Umbilical cord (tissue), 2 donors: ENCODE results near the gene ARL17A. TPM values are rescaled to one million over a fixed set of nuclear protein-coding genes. Genes with fewer than 3 reads are reported as not detected.
"Not testable (repeated sequence)": the region's sequence is repeated elsewhere in the genome, so short reads cannot be mapped to it uniquely, and the experiment has no call there.

Experiments used
- DNase-seq: peaks from one replicate; pipeline ENCODE4 v3.0.0-alpha.2; 2015; ENCODE audit warnings: low spot score
- total RNA-seq: library from RNA; depleted of rRNA; stranded (reverse); fragments of >200 nt; gene quantifications from one replicate; pipeline ENCODE4 v1.2.3, GENCODE V29; 2014; ENCODE audit warnings: low replicate concordance; ENCODE audit not compliant: insufficient read depth

The ARL17A gene
- total RNA-seq, 1 donor from 2014 or later, result 14.7 TPM

DNA sequence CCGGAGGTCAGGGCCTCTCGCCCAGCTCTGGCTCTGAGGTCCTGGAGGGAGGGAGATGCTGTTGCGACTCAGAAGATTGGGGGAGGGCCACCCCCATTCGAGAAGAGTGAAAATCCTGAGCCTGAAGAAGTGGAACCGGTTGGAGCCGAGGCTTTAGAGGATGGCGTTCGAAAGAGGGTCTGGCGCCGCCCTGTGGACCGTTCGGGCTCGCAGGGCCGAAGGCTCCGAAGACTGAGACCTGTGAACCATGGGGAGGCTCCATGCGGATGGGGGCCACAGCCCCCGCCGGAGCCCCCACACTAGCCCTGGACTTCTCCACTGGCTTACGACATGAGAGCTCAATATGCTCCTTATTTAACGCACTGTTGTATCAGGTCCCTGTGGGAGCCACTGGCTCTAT is 20.3 kb downstream of the ARL17A start:
- DNase-seq, result not testable (repeated sequence)

DNA sequence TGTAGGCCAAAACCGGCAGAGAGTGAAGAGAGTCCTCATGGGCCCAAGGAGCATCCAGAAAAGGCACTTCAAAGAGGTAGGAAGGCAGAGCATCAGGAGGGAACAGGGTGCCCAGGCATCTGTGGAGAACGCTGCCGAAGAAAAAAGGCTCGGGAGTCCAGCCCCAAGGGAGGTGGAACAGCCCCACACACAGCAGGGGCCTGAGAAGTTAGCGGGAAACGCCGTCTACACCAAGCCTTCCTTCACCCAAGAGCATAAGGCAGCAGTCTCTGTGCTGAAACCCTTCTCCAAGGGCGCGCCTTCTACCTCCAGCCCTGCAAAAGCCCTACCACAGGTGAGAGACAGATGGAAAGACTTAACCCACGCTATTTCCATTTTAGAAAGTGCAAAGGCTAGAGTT is 30.9 kb downstream of the ARL17A start:
- not testable (repeated sequence) for DNase-seq

DNA sequence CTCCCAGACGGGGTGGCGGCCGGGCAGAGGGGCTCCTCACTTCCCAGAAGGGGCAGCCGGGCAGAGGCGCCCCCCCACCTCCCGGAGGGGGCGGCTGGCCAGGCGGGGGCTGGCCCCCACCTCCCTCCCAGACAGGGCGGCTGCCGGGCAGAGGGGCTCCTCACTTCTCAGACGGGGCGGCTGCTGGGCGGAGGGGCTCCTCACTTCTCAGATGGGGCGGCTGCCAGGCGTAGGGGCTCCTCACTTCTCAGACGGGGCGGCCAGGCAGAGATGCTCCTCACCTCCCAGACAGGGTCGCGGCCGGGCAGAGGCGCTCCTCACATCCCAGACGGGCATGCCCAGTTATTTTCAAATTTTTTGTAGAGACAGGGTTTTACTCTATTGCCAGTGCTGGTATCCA is 44.8 kb downstream of the ARL17A start:
- not testable (repeated sequence) for DNase-seq

DNA sequence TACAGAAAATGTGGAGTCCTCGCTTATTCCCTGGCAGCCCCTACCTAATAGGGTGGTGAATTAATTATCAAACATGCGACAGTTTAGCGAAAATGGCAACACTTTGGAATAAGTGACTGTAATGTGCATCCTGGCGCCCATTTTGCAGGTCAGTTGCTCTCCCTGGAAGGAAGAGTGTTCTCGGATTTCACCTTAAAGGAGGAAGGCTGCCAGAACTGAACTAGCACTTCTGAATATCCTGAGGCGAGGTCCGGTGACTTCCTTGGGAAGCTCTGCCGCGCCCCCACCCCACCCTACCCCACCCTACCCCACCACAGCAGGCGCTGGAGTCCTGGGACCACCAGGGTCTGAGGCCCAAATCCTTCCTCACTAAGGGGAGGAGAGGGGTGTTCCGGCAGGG is 67.3 kb downstream of the ARL17A start, which contains the start of gene LRRC37A2:
LRRC37A2 (plus strand) TSS at position 301 of the 400 bp plus-strand sequence. CDS start 245 bp downstream, outside the sequence.
- not testable (repeated sequence) for DNase-seq

DNA sequence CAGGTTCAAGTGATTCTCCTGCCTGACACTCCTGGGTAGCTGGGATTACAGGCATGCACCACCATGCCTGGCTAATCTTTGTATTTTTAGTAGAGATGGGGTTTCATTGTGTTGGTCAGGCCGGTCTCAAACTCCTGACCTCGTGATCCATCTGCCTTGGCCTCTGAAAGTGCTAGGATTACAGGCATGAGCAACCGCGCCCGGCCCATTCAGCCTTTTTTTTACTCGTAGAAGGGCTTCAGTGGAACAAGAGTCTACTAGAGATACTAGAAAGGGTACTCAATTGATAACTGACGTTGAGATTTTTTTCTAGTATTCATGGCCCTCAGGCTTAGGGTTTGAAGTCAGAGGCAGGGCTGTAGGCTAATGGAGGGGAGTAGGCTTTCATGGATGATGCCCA is 73.6 kb downstream of the ARL17A start:
- not testable (repeated sequence) for DNase-seq

DNA sequence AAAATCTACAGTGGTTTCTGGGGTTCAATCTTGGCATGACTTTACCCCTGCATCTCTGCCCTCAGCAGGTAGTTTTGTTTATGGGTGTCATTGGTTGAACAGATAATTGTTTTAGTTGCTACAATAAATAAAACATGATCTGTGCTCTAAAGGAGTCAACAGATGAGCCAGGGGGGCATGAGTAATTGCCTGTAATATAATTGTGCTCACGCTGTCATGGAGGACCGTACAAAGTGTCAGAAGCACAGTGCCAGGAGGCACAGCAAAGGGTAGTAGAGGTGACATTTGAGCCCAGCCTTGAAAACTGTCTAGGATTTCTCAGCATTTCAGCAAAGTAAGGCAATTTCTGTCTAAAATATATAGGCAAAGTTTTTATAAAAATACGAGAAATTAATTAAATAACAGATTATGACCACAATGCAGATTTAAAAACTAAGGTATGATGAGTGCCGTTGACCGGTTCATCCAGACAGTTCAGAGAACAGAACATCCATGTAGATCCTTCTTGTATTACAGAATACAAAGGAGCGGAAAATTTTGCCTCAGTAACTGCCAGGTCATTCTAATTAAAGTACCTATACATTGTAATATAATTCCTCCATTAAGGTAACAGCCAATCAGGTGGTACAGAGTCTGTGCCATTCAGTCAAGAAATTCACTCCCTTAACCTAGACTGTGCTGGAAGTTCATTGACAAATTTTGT is 79.9 kb downstream of the ARL17A start:
- DNase-seq, result not testable (repeated sequence)

DNA sequence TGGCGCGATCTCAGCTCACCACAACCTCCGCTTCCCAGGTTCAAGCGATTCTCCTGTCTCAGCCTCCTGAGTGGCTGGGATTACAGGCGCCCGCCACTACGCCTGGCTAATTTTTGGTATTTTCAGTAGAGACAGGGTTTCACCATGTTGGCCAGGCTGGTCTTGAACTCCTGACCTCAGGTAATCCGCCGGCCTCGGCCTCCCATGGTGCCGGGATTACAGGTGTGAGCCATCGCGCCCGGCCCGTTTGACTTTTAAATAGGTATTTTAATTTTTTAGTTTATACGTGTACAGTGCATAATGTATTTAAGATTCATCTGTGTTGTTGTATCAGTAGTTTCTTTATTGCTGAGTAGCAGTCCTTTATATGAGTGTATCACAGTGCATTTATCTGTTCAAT is 87.5 kb downstream of the ARL17A start:
- DNase-seq, result not testable (repeated sequence)

DNA sequence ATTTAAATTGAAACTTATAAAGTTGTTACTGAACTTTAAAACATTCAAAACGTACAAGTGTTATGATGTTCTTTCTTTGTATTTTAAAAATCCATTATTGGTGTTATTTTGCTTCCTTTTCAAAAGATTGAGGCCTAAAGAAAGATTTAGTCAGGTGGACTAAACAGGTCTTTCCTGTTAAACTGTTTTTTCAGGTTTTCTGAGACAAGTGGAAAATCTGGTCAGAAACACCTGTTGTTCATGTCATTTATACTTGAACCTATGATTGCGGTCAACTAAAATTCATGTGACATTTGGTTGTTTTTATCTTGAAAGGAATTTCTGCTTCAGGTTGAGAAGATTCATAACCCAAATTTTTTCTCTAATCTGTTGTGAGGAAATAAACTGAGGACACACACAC is 98.2 kb downstream of the ARL17A start:
- DNase-seq, result not testable (repeated sequence)

DNA sequence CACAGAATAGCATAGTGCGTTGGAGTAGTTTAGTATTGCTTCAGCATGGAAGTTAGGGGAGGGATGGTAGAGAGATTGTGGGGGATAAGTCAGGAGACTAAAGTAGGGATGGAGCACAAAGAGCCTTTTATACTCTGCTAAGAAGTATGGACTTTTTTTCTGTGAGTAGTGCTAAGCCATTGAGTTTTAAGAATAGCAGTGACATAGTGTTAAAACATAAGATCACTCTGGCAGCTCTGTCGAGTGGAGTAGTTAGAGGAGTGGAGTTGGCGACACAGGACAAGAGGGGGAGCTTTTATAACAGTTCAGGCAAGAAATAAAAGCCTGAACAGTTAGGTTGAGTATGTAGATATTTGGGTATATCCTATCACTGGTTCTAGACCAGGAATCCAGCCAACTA is 100.7 kb downstream of the ARL17A start:
- DNase-seq, result not testable (repeated sequence)

DNA sequence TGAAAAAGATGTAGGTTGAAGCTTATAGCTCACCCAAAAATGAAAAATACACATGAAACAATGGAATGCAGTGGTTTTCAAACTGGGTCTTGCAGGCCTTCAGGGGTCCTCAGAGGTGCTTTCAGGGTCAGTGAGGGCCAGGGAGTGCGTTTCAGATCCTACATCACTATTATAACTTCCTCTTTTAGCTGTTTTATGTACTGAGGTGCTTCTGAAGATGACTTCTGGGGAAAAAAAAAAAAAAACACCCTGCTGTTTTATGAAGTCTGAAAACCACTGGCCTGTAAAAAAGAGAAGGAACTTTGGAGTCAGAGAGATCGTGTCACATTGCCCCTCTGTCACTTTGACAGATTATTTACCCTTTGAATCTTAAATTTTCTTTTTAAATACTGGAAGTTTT is 103.9 kb downstream of the ARL17A start:
- not testable (repeated sequence) for DNase-seq

DNA sequence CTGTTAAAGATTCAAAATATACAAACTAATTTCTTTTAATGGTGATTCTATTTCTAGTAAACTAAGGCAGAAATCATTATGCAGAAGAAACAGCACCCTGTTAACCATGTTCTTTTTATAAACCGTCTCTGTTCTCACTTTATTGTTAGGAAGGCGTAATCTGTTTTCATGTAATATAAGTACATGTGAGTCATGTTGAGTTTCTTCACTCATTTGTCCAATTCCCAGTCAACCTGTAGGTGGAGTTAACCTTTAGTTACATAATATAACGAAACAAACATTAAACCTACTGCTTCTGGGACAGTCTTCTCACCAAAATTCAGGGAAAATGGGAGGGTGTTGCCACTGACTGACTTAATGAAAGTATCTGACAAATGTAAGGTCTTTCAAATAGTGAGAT is 105.0 kb downstream of the ARL17A start:
- not testable (repeated sequence) for DNase-seq

DNA sequence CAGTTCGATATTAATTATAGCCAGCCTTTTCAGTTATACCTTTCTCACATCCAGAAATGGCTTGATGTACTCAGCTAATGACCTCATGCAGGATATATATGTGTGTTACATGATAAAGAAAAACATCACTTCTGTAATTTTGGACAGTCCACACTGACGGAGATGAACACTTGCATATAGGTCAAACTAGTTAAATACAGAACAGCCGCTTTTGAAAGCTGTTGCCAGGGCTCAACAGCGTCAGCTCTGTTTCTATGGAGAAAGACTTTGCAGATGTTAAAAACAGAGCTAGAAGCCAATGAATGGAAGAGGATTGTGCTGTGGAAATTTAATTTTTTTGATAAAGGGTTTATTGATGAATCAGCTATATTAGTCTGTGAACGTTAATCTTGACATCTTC is 111.9 kb downstream of the ARL17A start:
- not testable (repeated sequence) for DNase-seq

Other genes with a start within 250 kb of the ARL17A start
- gene ARL17B, start 217.9 kb downstream of the ARL17A start, total RNA-seq, result 1.7 TPM
- gene LRRC37A2, start 67.2 kb downstream of the ARL17A start, total RNA-seq, result 8.9 TPM
- gene NSF, start 11.0 kb upstream of the ARL17A start, total RNA-seq, result 28.9 TPM
- gene WNT3, start 239.0 kb upstream of the ARL17A start, total RNA-seq, result 11.6 TPM